Activated CD8-positive, alpha-beta memory T cell treated with anti-CD3 and anti-CD28 coated beads, Interleukin-2, amount 50 U/mL, for 24 hours (primary cell): Measurements from ENCODE around the gene NET1.

Source experiments
- DNase-seq: peaks from one replicate; pipeline ENCODE4 v3.0.0-alpha.2; 2020; ENCODE audit errors: extremely low read depth

Gene NET1

GRCh38 chr10:5442065-5442989, 30.0 kb downstream of the NET1 start:
- no peak for DNase-seq

- no peak for DNase-seq
Observed at GRCh38 chr10:5442990-5443370, 30.6 kb downstream of the NET1 start.

- DNase-seq = no peak
Observed at GRCh38 chr10:5443429-5443828, 31.1 kb downstream of the NET1 start.

GRCh38 chr10:5445006-5445405, 32.6 kb downstream of the NET1 start:
- DNase-seq = no peak

- peak; percentile 45 for DNase-seq
Observed at GRCh38 chr10:5446390-5446926, 34.1 kb downstream of the NET1 start.

- no peak for DNase-seq
Observed at GRCh38 chr10:5447056-5447455, 34.7 kb downstream of the NET1 start.

GRCh38 chr10:5447611-5448071, 35.3 kb downstream of the NET1 start:
- no peak for DNase-seq

GRCh38 chr10:5448333-5449001, 36.1 kb downstream of the NET1 start:
- DNase-seq = no peak

- DNase-seq = no peak
Observed at GRCh38 chr10:5449227-5449626, 36.9 kb downstream of the NET1 start.

- DNase-seq = no peak
Observed at GRCh38 chr10:5449823-5450222, 37.5 kb downstream of the NET1 start.

- DNase-seq = no peak
Observed at GRCh38 chr10:5450605-5451384, 38.4 kb downstream of the NET1 start.

- DNase-seq = no peak
Observed at GRCh38 chr10:5453749-5454489, 41.6 kb downstream of the NET1 start.

GRCh38 chr10:5456563-5456962, 44.2 kb downstream of the NET1 start:
- no peak for DNase-seq

GRCh38 chr10:5457741-5458140, 45.4 kb downstream of the NET1 start:
- no peak for DNase-seq

- DNase-seq = no peak
Observed at GRCh38 chr10:5458425-5458824, 46.1 kb downstream of the NET1 start.

GRCh38 chr10:5458949-5459747, 46.8 kb downstream of the NET1 start:
- DNase-seq = no peak

GRCh38 chr10:5460468-5461202, 48.3 kb downstream of the NET1 start:
- no peak for DNase-seq

- DNase-seq = no peak
Observed at GRCh38 chr10:5461203-5461588, 48.8 kb downstream of the NET1 start.

GRCh38 chr10:5461914-5462840, 49.8 kb downstream of the NET1 start:
- DNase-seq = no peak
